H1 (cell line): ENCODE results near the gene POLA1. TPM values are rescaled to one million over a fixed set of nuclear protein-coding genes. Genes with fewer than 3 reads are reported as not detected.

Source experiments
- CTCF ChIA-PET: fragments of 300-600 bp; sonication (Branson Sonifier 250); formaldehyde crosslinking; loops from one replicate; lab custom pipeline; 2021; ENCODE audit not compliant: partially characterized antibody; lab: Charles Lee
- POLR2A ChIA-PET: fragments of 300-600 bp; sonication (Branson Sonifier 250); formaldehyde crosslinking; loops from one replicate; lab custom pipeline; 2021; ENCODE audit warnings: inconsistent platforms; ENCODE audit not compliant: partially characterized antibody; lab: Charles Lee
- DNase-seq, 2 experiments: peaks; one replicate each; pipeline versions ENCODE4 v3.0.0 to v3.0.0-alpha.2; 2010 to 2022; ENCODE audit warnings: low spot score in 2 of 2, low read depth in 1 of 2, mixed read lengths in 1 of 2
- FAIRE-seq: peaks from 2 replicates; lab custom pipeline; 2011; peaks lifted over from hg19 to GRCh38; lab: Jason Lieb, UNC
- H2AFZ ChIP-seq: 2 replicates; pipeline ENCODE4 v1.8.1; 2012; ENCODE audit warnings: low read length, inconsistent platforms
- H2AK5ac ChIP-seq: 2 replicates; pipeline ENCODE4 v1.6.1; 2013; ENCODE audit warnings: low read depth, low read length
- H2BK120ac ChIP-seq: replicated peaks from 2 replicates; pipeline ENCODE3; 2013; ENCODE audit warnings: low read depth, low read length, inconsistent platforms
- H2BK12ac ChIP-seq: 2 replicates; pipeline ENCODE4 v1.6.1; 2013; ENCODE audit warnings: low read depth, low read length
- H2BK15ac ChIP-seq: 2 replicates; pipeline ENCODE4 v1.6.1; 2013; ENCODE audit warnings: low read length
- H2BK20ac ChIP-seq: 2 replicates; pipeline ENCODE4 v1.6.1; 2013; ENCODE audit warnings: low read length
- H2BK5ac ChIP-seq: 2 replicates; pipeline ENCODE4 v1.6.1; 2013; ENCODE audit warnings: low read depth, low read length
- H3K14ac ChIP-seq: 2 replicates; pipeline ENCODE4 v1.6.1; 2013; ENCODE audit warnings: inconsistent platforms; ENCODE audit not compliant: insufficient read length
- H3K18ac ChIP-seq: 2 replicates; pipeline ENCODE4 v1.6.1; 2013; ENCODE audit warnings: low read length; ENCODE audit errors: extremely low read depth
- H3K23ac ChIP-seq: 2 replicates; pipeline ENCODE4 v1.6.1; 2013; ENCODE audit warnings: inconsistent platforms; ENCODE audit not compliant: insufficient read length
- H3K23me2 ChIP-seq: 2 replicates; pipeline ENCODE4 v1.6.1; 2013; ENCODE audit warnings: low read depth, low read length
- H3K27ac ChIP-seq: 2 replicates; pipeline ENCODE4 v1.6.1; 2011; ENCODE audit warnings: low read depth, low read length, inconsistent platforms
- H3K27me3 ChIP-seq, 4 experiments: replicated peaks in 1 of 4; 1 replicate in 1 of 4; 2 replicates in 3 of 4; pipeline versions ENCODE4 v1.6.1 to v1.8.1; 2011 to 2013; ENCODE audit warnings: low read length in 3 of 4, mild to moderate bottlenecking in 3 of 4, inconsistent platforms in 2 of 4, mixed read lengths in 2 of 4, moderate library complexity in 1 of 4; ENCODE audit not compliant: control insufficient read depth in 3 of 4, insufficient read depth in 3 of 4; ENCODE audit errors: extremely low read depth in 1 of 4
- H3K36me3 ChIP-seq, 4 experiments: 2 replicates each; pipeline versions ENCODE4 v1.6.1 to v1.8.1; 2011 to 2013; ENCODE audit warnings: mild to moderate bottlenecking in 4 of 4, low read length in 3 of 4, moderate library complexity in 2 of 4, control low read depth in 1 of 4, inconsistent platforms in 1 of 4; ENCODE audit not compliant: insufficient read depth in 4 of 4, control insufficient read depth in 2 of 4
- H3K4ac ChIP-seq: replicated peaks from 2 replicates; pipeline ENCODE3; 2013; ENCODE audit warnings: low read length, low read depth, mixed read lengths, inconsistent platforms; ENCODE audit not compliant: insufficient read length
- H3K4me1 ChIP-seq, 4 experiments: replicated peaks in 1 of 4; 1 replicate in 1 of 4; 2 replicates in 3 of 4; pipeline versions ENCODE4 v1.6.1 to v1.8.1; 2011 to 2013; ENCODE audit warnings: low read length in 3 of 4, inconsistent platforms in 2 of 4, mixed read lengths in 1 of 4; ENCODE audit not compliant: insufficient read depth in 4 of 4, control insufficient read depth in 3 of 4
- H3K4me2 ChIP-seq, 2 experiments: 2 replicates each; pipeline versions ENCODE4 v1.6.1 to v1.8.1; 2011 to 2013; ENCODE audit warnings: low read depth in 2 of 2, low read length in 2 of 2, control low read depth in 1 of 2, inconsistent platforms in 1 of 2, mild to moderate bottlenecking in 1 of 2; ENCODE audit not compliant: insufficient read depth in 1 of 2
- H3K4me3 ChIP-seq, 4 experiments: fragments of 200-600, 300-600 bp in 1 of 4; sonication (generic), shearing (Covaris generic), sonication (Bioruptor Twin) in 1 of 4; 2 replicates each; pipeline versions ENCODE4 v1.5.1 to v1.8.1; 2011 to 2016; ENCODE audit warnings: low read length in 4 of 4, low read depth in 3 of 4, control low read depth in 2 of 4, inconsistent platforms in 2 of 4, mild to moderate bottlenecking in 2 of 4, mixed read lengths in 1 of 4, moderate library complexity in 1 of 4; ENCODE audit not compliant: insufficient read depth in 2 of 4; ENCODE audit errors: extremely low read depth in 1 of 4
- H3K56ac ChIP-seq: replicated peaks from 2 replicates; pipeline ENCODE3; 2013; ENCODE audit warnings: low read depth, mild to moderate bottlenecking, mixed read lengths, low read length, inconsistent platforms; ENCODE audit not compliant: insufficient read length
- H3K79me1 ChIP-seq: 2 replicates; pipeline ENCODE4 v1.6.1; 2013; ENCODE audit warnings: low read depth, low read length, control low read depth
- H3K79me2 ChIP-seq, 2 experiments: 2 replicates each; pipeline versions ENCODE4 v1.6.1 to v1.8.1; 2012 to 2013; ENCODE audit warnings: low read length in 2 of 2, mild to moderate bottlenecking in 2 of 2, inconsistent platforms in 1 of 2; ENCODE audit not compliant: insufficient read depth in 2 of 2, control insufficient read depth in 1 of 2
- H3K9ac ChIP-seq, 4 experiments: replicated peaks in 1 of 4; 1 replicate in 1 of 4; 2 replicates in 3 of 4; pipeline versions ENCODE4 v1.6.1 to v1.8.1; 2011 to 2013; ENCODE audit warnings: low read depth in 3 of 4, low read length in 3 of 4, control low read depth in 2 of 4, mild to moderate bottlenecking in 2 of 4, moderate library complexity in 2 of 4, inconsistent platforms in 1 of 4; ENCODE audit errors: extremely low read depth in 1 of 4
- H3K9me3 ChIP-seq, 2 experiments: 2 replicates each; pipeline versions ENCODE4 v1.6.1 to v1.8.1; 2012 to 2013; ENCODE audit warnings: mild to moderate bottlenecking in 2 of 2, moderate library complexity in 2 of 2, control low read depth in 1 of 2, inconsistent platforms in 1 of 2, low read depth in 1 of 2, low read length in 1 of 2, mixed read lengths in 1 of 2; ENCODE audit not compliant: insufficient read depth in 2 of 2
- H4K20me1 ChIP-seq, 2 experiments: replicated peaks in 1 of 2; 2 replicates each; pipeline versions ENCODE3 to v1.8.1; 2011 to 2013; ENCODE audit warnings: inconsistent platforms in 2 of 2, low read length in 2 of 2, mild to moderate bottlenecking in 1 of 2; ENCODE audit not compliant: insufficient read depth in 2 of 2, control insufficient read depth in 1 of 2
- H4K5ac ChIP-seq: 2 replicates; pipeline ENCODE4 v1.6.1; 2013; ENCODE audit warnings: low read length, low read depth, mixed read lengths, inconsistent platforms; ENCODE audit not compliant: insufficient read length
- H4K8ac ChIP-seq: 2 replicates; pipeline ENCODE4 v1.8.0; 2013; ENCODE audit warnings: mild to moderate bottlenecking, moderate library complexity, low read length, inconsistent platforms; ENCODE audit not compliant: insufficient read depth; ENCODE audit errors: extremely low read depth
- H4K91ac ChIP-seq: replicated peaks from 2 replicates; pipeline ENCODE3; 2013; ENCODE audit warnings: low read length, mixed read lengths, inconsistent platforms; ENCODE audit not compliant: insufficient read length
- CHD1 ChIP-seq: IDR thresholded peaks from 2 replicates; pipeline ENCODE4 v1.6.1; 2012; ENCODE audit warnings: low read depth, low read length, improper control_type of control experiment
- CTCF ChIP-seq, 3 experiments: IDR thresholded peaks; 1 replicate in 2 of 3; 2 replicates in 1 of 3; pipeline versions ENCODE4 v1.5.1 to v1.6.1; 2011; ENCODE audit warnings: low read length in 3 of 3, mild to moderate bottlenecking in 3 of 3, inconsistent platforms in 2 of 3, low read depth in 1 of 3, moderate library complexity in 1 of 3; ENCODE audit not compliant: insufficient read depth in 1 of 3; ENCODE audit errors: control extremely low read depth in 1 of 3
- EP300 ChIP-seq, 2 experiments: IDR thresholded peaks; 1 replicate in 1 of 2; 2 replicates in 1 of 2; pipeline ENCODE4 v1.6.1; 2011 to 2012; ENCODE audit warnings: low read depth in 2 of 2, low read length in 2 of 2, mild to moderate bottlenecking in 2 of 2, borderline replicate concordance in 1 of 2, inconsistent platforms in 1 of 2, moderate library complexity in 1 of 2
- GABPA ChIP-seq: IDR thresholded peaks from 2 replicates; pipeline ENCODE4 v1.6.1; 2011; ENCODE audit warnings: mild to moderate bottlenecking, low read length, moderate library complexity, borderline replicate concordance; ENCODE audit not compliant: insufficient read depth
- GTF2F1 ChIP-seq: IDR thresholded peaks from 2 replicates; pipeline ENCODE4 v1.6.1; 2012; ENCODE audit warnings: low read depth, low read length, improper control_type of control experiment, borderline replicate concordance
- JUN ChIP-seq: IDR thresholded peaks from 2 replicates; pipeline ENCODE4 v1.6.1; 2011; ENCODE audit warnings: low read depth, mild to moderate bottlenecking, improper control_type of control experiment, low read length
- KDM1A ChIP-seq: fragments of 200-600, 300-600 bp; sonication (generic); IDR thresholded peaks from 2 replicates; pipeline ENCODE4 v1.7.1; 2016; ENCODE audit warnings: mild to moderate bottlenecking, low read length, borderline replicate concordance
- SAP30 ChIP-seq: fragments of 300-600 bp; sonication (generic); IDR thresholded peaks from 2 replicates; pipeline ENCODE4 v1.7.1; 2012; ENCODE audit warnings: low read length, moderate library complexity, mild to moderate bottlenecking, inconsistent platforms; ENCODE audit not compliant: insufficient read depth, insufficient replicate concordance
- SIRT6 ChIP-seq: IDR thresholded peaks from one replicate; pipeline ENCODE4 v1.7.1; 2012; ENCODE audit warnings: low read length, inconsistent platforms
- TAF1 ChIP-seq: IDR thresholded peaks from 2 replicates; pipeline ENCODE4 v1.6.1; 2011; ENCODE audit warnings: mild to moderate bottlenecking, low read depth, low read length
- TEAD4 ChIP-seq: IDR thresholded peaks from 2 replicates; pipeline ENCODE4 v1.6.1; 2012; ENCODE audit warnings: low read depth, low read length, inconsistent platforms, mixed read lengths
- WGBS, 2 experiments: shearing (Covaris generic) in 1 of 2; methylation state at CpG; one replicate each; pipeline versions ENCODE4 v1.1.6 to v1.1.7; 2013 to 2015; ENCODE audit warnings: low lambda C conversion rate in 2 of 2, mixed read lengths in 2 of 2, inconsistent platforms in 1 of 2, low coverage in 1 of 2, missing lambda C conversion rate in 1 of 2; ENCODE audit not compliant: insufficient replicate concordance in 2 of 2, insufficient coverage in 1 of 2, insufficient read length in 1 of 2; ENCODE audit errors: extremely low coverage in 1 of 2, missing lambda C conversion rate in 1 of 2; 5-methylcytosine and 5-hydroxymethylcytosine counted together
- polyA plus RNA-seq, 7 experiments: library from polyadenylated mRNA; depleted of rRNA in 3 of 7; stranded (reverse) in 5 of 7; unstranded in 2 of 7; fragments of >200 nt in 5 of 7; fragments of 200-250 nt in 2 of 7; gene quantifications; 1 replicate in 5 of 7; 2 replicates in 1 of 7; 4 replicates in 1 of 7; pipeline versions ENCODE4 v1.2.1 to v1.2.3, GENCODE V29; 2011 to 2013; ENCODE audit warnings: missing spikeins in 2 of 7, mixed read lengths in 2 of 7
- total RNA-seq: library from RNA; stranded (reverse); fragmentation: NEBNext Ultra II Directional; extraction: Animal tissue kit (Norgen Biotek cat#: 25700); gene quantifications from 2 replicates; pipeline ENCODE4 v1.2.1, GENCODE V29; 2021

The POLA1 gene
- total and polyA plus RNA-seq, 2 of the 8 experiments (the other 6 are each of a cell fraction or from before 2014, with no cell fraction given) = 5.6 to 34.9 TPM

GRCh38 chrX:24993879-24994278, 300.2 kb downstream of the POLA1 start:
- Histone ChIP-seq H2BK12ac (no peak overlapping the region), H3K4me1 (peaks cover 0 to 19% (median 12%) of the 10 kb centered on the region in 4 experiments), H3K18ac (no peak overlapping the region; the same call in 1 of the 2 replicates), H4K5ac (no peak overlapping the region), H3K56ac (no peak overlapping the region), H3K23me2 (no peaks in the 10 kb centered on the region), H3K4ac (no peak overlapping the region), H4K20me1 (no peaks in the 10 kb centered on the region), H3K14ac (no peak overlapping the region), H3K4me2 (0 out of 4 replicates have a peak overlapping the region, but pooled peaks have one; percentile 42), H2BK5ac (no peak overlapping the region), H3K4me3 (no peak overlapping the region), H3K23ac (no peak overlapping the region), H3K27me3 (peaks cover 0 to 8% (median 0%) of the 10 kb centered on the region in 4 experiments; a peak in 1 of 7 replicates), H2BK15ac (no peak overlapping the region), H3K79me1 (no peaks in the 10 kb centered on the region), H3K9me3 (no peaks in the 10 kb centered on the region), H2BK20ac (no peak overlapping the region), H3K79me2 (no peaks in the 10 kb centered on the region), H3K36me3 (0 out of 8 replicates have a peak, but pooled peaks cover 0 to 3% (median 0%) of the 10 kb centered on the region in 4 experiments), H2BK120ac (no peak overlapping the region), H4K8ac (no peak overlapping the region), H3K9ac (no peak overlapping the region), H3K27ac (no peak overlapping the region), H2AK5ac (no peak overlapping the region), H2AFZ (no peak overlapping the region), H4K91ac (no peak overlapping the region)
- CTCF ChIA-PET = no interaction called here
- DNase-seq = no peak
- POLR2A ChIA-PET = no interaction called here
- peak; percentile 84 for FAIRE-seq
- 50% methylated on average over 8 of the region's 8 CpGs; no CpG with 5 or more reads in 1 of the 2 experiments for WGBS, 2 experiments
- TF ChIP-seq TAF1 = no peak
- no peak for TF ChIP-seq KDM1A
- no peak for TF ChIP-seq GTF2F1
- no peak for TF ChIP-seq CTCF (IDR thresholded peaks at IDR 0.05; ENCODE audit: control extremely low read depth in 1 of 3, insufficient read depth in 1 of 3, low read depth in 1 of 3, low read length in 3 of 3)
- no peak for TF ChIP-seq JUN
- no peak for TF ChIP-seq SAP30
- no peak for TF ChIP-seq TEAD4
- no peak for TF ChIP-seq CHD1
- no peak for TF ChIP-seq SIRT6
- no peak for TF ChIP-seq EP300 (IDR thresholded peaks at IDR 0.05; ENCODE audit: borderline replicate concordance in 1 of 2, low read depth in 2 of 2, low read length in 2 of 2)
- TF ChIP-seq GABPA = no peak
